CD4-positive, alpha-beta T cell (primary cell): ENCODE results near the gene PRTN3. TPM values are rescaled to one million over a fixed set of nuclear protein-coding genes. Genes with fewer than 3 reads are reported as not detected.

Source experiments
- ATAC-seq: fragments of 200-7000 bp; cut with Tn5 transposase; one replicate; pipeline ENCODE4 v1.10.0; 2022; ENCODE audit warnings: mild to moderate bottlenecking; ENCODE audit not compliant: poor library complexity
- CTCF ChIA-PET: fragments of 350-600 bp; sonication (Branson Sonifier 250); formaldehyde crosslinking; loops from one replicate; lab custom pipeline; 2021; ENCODE audit warnings: antibody characterized with exemption, inconsistent platforms; lab: Charles Lee
- POLR2A ChIA-PET: fragments of 350-600 bp; sonication (Branson Sonifier 250); formaldehyde crosslinking; loops from one replicate; lab custom pipeline; 2021; ENCODE audit warnings: antibody characterized with exemption, inconsistent platforms; lab: Charles Lee
- DNase-seq, 14 experiments: peaks; one replicate each; pipeline ENCODE4 v3.0.0-alpha.2; 2013 to 2020; ENCODE audit warnings: mixed read lengths in 2 of 14
- H3K27ac ChIP-seq, 2 donors: one replicate each; pipeline versions ENCODE4 v1.5.1 to v1.7.0; 2013; ENCODE audit warnings: low read length in 2 of 2, low read depth in 1 of 2, mild to moderate bottlenecking in 1 of 2
- H3K27me3 ChIP-seq, 2 experiments: 1 replicate in 1 of 2; 2 replicates in 1 of 2; pipeline versions ENCODE4 v1.6.1 to v1.7.0; 2013; ENCODE audit warnings: low read length in 2 of 2, control low read depth in 1 of 2, mild to moderate bottlenecking in 1 of 2, moderate library complexity in 1 of 2; ENCODE audit not compliant: insufficient read depth in 2 of 2, control insufficient read depth in 1 of 2
- H3K36me3 ChIP-seq: one replicate; pipeline ENCODE4 v1.6.1; 2013; ENCODE audit warnings: low read length, control low read depth; ENCODE audit not compliant: insufficient read depth
- H3K4me1 ChIP-seq: one replicate; pipeline ENCODE4 v1.6.1; 2013; ENCODE audit warnings: low read length, control low read depth; ENCODE audit not compliant: insufficient read depth
- H3K4me3 ChIP-seq: one replicate; pipeline ENCODE4 v1.5.1; 2013; ENCODE audit warnings: mild to moderate bottlenecking, low read length, moderate library complexity
- H3K9me3 ChIP-seq, 2 experiments: 1 replicate in 1 of 2; 2 replicates in 1 of 2; pipeline versions ENCODE4 v1.6.1 to v1.7.0; 2013; ENCODE audit warnings: low read length in 2 of 2, mild to moderate bottlenecking in 2 of 2, control low read depth in 1 of 2, moderate library complexity in 1 of 2; ENCODE audit not compliant: control insufficient read depth in 1 of 2, insufficient read depth in 1 of 2
- H3K27ac Mint-ChIP-seq: one replicate; pipeline ENCODE4 v1.8.0; 2020; ENCODE audit warnings: mixed read lengths
- H3K27me3 Mint-ChIP-seq: one replicate; pipeline ENCODE4 v1.8.0; 2021; ENCODE audit warnings: mixed read lengths
- H3K36me3 Mint-ChIP-seq: one replicate; pipeline ENCODE4 v1.8.0; 2021; ENCODE audit warnings: low read depth, mixed read lengths
- H3K4me1 Mint-ChIP-seq: one replicate; pipeline ENCODE4 v1.8.0; 2021; ENCODE audit warnings: low read depth, mixed read lengths
- H3K4me3 Mint-ChIP-seq: one replicate; pipeline ENCODE4 v1.8.0; 2020; ENCODE audit warnings: mild to moderate bottlenecking, mixed read lengths
- H3K9me3 Mint-ChIP-seq: one replicate; pipeline ENCODE4 v1.8.0; 2020; ENCODE audit warnings: mixed read lengths
- intact Hi-C, 2 experiments: fragments of 100-400 bp; cut with DNase I in 1 of 2; cut with micrococcal nuclease in 1 of 2; formaldehyde crosslinking; loops; one replicate each; pipeline versions ENCODE4 v1.15.1 to v1.9.0; 2023 to 2025; cut with DNase I, micrococcal nuclease
- total RNA-seq, 174 experiments: library from RNA in 2 of 174; stranded (reverse) in 2 of 174; gene quantifications; one replicate each; pipeline ENCODE4 v1.2.3 and lab custom pipeline; 2021 to 2026
- TF ChIP-seq, protein P1 (sequence below): fragments of 200-600 bp; IDR thresholded peaks from one replicate; pipeline ENCODE4 v1.8.0; 2022; ENCODE audit warnings: antibody characterized with exemption, mild to moderate bottlenecking

Gene PRTN3
- total RNA-seq, 2 experiments from 2014 or later: not detected

DNA sequence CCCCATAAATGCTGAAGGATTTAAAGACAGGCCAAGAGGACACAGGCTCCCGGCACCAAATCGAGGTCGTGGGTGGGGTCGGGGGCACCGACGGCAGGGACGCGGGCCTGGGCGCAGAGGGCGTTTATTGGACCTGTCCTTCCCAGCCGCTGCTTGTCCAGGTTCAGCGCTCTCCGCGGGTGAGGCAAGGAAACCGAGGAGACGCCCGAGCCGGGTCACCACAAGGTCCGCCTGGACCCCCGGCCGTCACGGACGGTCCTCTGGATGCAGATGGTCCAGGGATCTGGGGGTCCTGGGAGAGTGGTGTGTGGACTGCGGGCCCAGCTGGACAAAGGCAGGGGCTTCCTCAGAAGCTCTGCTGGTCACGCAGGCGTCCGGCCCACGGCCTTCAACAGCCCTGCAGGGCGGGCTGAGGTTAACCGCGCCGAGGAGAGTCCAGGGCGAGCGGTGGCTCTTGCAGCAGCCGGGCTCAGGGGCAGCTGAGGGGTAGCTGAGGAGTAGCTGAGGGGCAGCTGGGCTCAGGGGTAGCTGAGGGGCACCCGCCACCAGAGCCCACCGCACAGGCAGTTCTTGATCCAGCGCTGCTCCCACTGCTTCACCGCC, 27.2 kb downstream of the PRTN3 start:
- Histone ChIP-seq H3K27ac (no peak overlapping the region), H3K4me3 (no peak overlapping the region), H3K36me3 (peaks cover 37% of the 10 kb centered on the region), H3K4me1 (peaks cover 23% of the 10 kb centered on the region), H3K9me3 (no peaks in the 10 kb centered on the region), H3K27me3 (no peaks in the 10 kb centered on the region)
- H3K36me3 Mint-ChIP-seq: peaks cover 28% of the 10 kb centered on the region
- peak overlapping the region; percentile 27 for H3K27ac Mint-ChIP-seq
- H3K27me3 Mint-ChIP-seq: no peaks in the 10 kb centered on the region
- H3K9me3 Mint-ChIP-seq: no peaks in the 10 kb centered on the region
- peaks cover 32% of the 10 kb centered on the region for H3K4me1 Mint-ChIP-seq
- ATAC-seq (no peak), DNase-seq (no peak)
- intact Hi-C loops: no loop called here
- TF ChIP-seq, protein P1, sequence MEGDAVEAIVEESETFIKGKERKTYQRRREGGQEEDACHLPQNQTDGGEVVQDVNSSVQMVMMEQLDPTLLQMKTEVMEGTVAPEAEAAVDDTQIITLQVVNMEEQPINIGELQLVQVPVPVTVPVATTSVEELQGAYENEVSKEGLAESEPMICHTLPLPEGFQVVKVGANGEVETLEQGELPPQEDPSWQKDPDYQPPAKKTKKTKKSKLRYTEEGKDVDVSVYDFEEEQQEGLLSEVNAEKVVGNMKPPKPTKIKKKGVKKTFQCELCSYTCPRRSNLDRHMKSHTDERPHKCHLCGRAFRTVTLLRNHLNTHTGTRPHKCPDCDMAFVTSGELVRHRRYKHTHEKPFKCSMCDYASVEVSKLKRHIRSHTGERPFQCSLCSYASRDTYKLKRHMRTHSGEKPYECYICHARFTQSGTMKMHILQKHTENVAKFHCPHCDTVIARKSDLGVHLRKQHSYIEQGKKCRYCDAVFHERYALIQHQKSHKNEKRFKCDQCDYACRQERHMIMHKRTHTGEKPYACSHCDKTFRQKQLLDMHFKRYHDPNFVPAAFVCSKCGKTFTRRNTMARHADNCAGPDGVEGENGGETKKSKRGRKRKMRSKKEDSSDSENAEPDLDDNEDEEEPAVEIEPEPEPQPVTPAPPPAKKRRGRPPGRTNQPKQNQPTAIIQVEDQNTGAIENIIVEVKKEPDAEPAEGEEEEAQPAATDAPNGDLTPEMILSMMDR: no peak
- CTCF ChIA-PET: no interaction called here
- POLR2A ChIA-PET: interaction anchor here (1.2 kb wide), 1 partner anchor 41 kb away, joined by 3 read pairs; no protein-coding TSS in a partner anchor
- H3K4me3 Mint-ChIP-seq: no peak overlapping the region

DNA sequence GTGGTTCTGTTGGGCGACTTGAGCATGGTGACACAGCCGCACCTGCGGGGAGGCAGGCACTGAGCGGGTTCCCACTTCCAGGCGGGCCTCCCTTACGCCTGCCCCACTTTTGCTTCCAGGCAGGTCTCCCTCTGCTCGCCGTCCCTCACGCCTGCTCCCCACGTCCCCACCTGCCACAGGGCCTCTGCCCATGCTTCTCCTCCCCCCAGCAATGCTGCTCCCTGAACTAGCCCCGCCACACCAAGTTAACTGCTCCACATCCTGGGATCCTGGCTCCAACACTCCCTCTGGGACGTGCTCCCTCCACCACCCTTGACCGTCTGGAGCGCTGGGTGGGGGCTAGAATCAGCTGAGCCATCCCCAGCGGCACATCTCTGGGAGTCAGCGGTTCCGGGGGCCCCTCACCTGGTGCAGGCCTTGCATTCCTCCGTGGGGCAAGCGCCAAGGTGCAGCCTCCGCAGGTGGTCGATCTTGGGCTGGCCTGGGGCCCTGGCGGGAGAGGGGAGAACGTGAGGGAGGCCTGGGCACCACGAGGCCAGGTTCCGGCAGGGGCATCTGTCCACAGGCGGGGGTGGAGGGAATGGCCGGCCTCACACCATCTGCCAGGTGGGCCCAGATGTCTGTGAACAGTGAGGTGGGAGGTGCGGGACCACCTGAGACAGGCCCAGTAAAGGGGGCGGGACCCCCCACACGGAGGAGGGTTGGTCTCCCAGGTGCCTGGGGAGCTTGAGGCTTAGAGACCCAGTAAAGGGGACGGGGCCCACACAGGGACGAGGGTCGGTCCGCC, 27.9 kb downstream of the PRTN3 start:
- ChIA-PET CTCF (no interaction called here), POLR2A (interaction anchor here (1.2 kb wide), 1 partner anchor 41 kb away, joined by 3 read pairs; no protein-coding TSS in a partner anchor)
- Histone ChIP-seq H3K9me3 (no peaks in the 10 kb centered on the region), H3K27me3 (no peaks in the 10 kb centered on the region), H3K4me3 (no peak overlapping the region), H3K36me3 (peaks cover 37% of the 10 kb centered on the region), H3K4me1 (peaks cover 22% of the 10 kb centered on the region), H3K27ac (no peak overlapping the region)
- H3K9me3 Mint-ChIP-seq: no peaks in the 10 kb centered on the region
- H3K36me3 Mint-ChIP-seq: peaks cover 28% of the 10 kb centered on the region
- intact Hi-C loops: no loop called here
- H3K27ac Mint-ChIP-seq: no peak overlapping the region
- H3K4me1 Mint-ChIP-seq: peaks cover 30% of the 10 kb centered on the region
- ATAC-seq (no peak), DNase-seq (no peak)
- no peaks in the 10 kb centered on the region for H3K27me3 Mint-ChIP-seq
- H3K4me3 Mint-ChIP-seq: no peak overlapping the region
- TF ChIP-seq, protein P1: no peak

GRCh38 chr19:869245-870177, 28.7 kb downstream of the PRTN3 start:
- Mint-ChIP-seq H3K4me3 (no peak overlapping the region), H3K4me1 (peaks cover 26% of the 10 kb centered on the region), H3K27me3 (no peaks in the 10 kb centered on the region), H3K36me3 (peaks cover 28% of the 10 kb centered on the region), H3K9me3 (no peaks in the 10 kb centered on the region), H3K27ac (no peak overlapping the region)
- ATAC-seq: no peak
- Histone ChIP-seq H3K4me1 (peaks cover 16% of the 10 kb centered on the region), H3K4me3 (no peak overlapping the region), H3K9me3 (no peaks in the 10 kb centered on the region), H3K36me3 (peaks cover 41% of the 10 kb centered on the region), H3K27me3 (no peaks in the 10 kb centered on the region), H3K27ac (no peak overlapping the region)
- DNase-seq: no peak
- ChIA-PET CTCF (no interaction called here), POLR2A (interaction anchor here (0.6 kb wide), 1 partner anchor 24 kb away, joined by 3 read pairs; the partner anchor contains the start of genes MED16 and RNU6-9)
- intact Hi-C loops: no loop called here
- TF ChIP-seq, protein P1: no peak
